A549 (cell line): Measurements from ENCODE around the gene DMGDH. TPM values are rescaled to one million over a fixed set of nuclear protein-coding genes. Genes with fewer than 3 reads are reported as not detected.
A peak's percentile ranks its signal among the peaks of the same experiment; 100 is the strongest.

Source experiments
- ATAC-seq, 2 experiments: fragments of 200-7000 bp in 1 of 2; fragments of >200 bp in 1 of 2; cut with Nextera tagmentation in 1 of 2; cut with Tn5 transposase in 1 of 2; 3 replicates each; pipeline versions ENCODE4 v1.8.0 to v1.9.1; 2018 to 2020; ENCODE audit warnings: mild to moderate bottlenecking in 1 of 2, moderate library complexity in 1 of 2
- CTCF ChIA-PET: fragments of 300-600 bp; sonication (Branson Sonifier 250); formaldehyde crosslinking; extraction: SDS; loops from one replicate; lab custom pipeline; 2021; ENCODE audit warnings: antibody characterized with exemption, inconsistent platforms; lab: Yijun Ruan, JAX
- POLR2A ChIA-PET: fragments of 350-600 bp; formaldehyde crosslinking; extraction: SDS; loops from one replicate; lab custom pipeline; 2021; ENCODE audit warnings: antibody characterized with exemption, inconsistent platforms; lab: Yijun Ruan, JAX
- DNase-seq, 2 experiments: peaks; one replicate each; pipeline versions ENCODE4 v3.0.0 to v3.0.0-alpha.2; 2011 to 2016; ENCODE audit warnings: low read depth in 1 of 2, low spot score in 1 of 2
- FAIRE-seq: peaks from 2 replicates; lab custom pipeline; 2011; peaks lifted over from hg19 to GRCh38; lab: Jason Lieb, UNC
- H3K27ac ChIP-seq, 2 experiments: fragments of >200 bp; sonication (Bioruptor Twin); formaldehyde crosslinking; 3 replicates each; pipeline ENCODE4 v1.5.1; 2016 to 2017
- H3K4me1 ChIP-seq: fragments of >200 bp; sonication (Bioruptor Twin); formaldehyde crosslinking; 3 replicates; pipeline ENCODE4 v1.6.1; 2016
- H3K4me2 ChIP-seq: fragments of >200 bp; sonication (Bioruptor Twin); formaldehyde crosslinking; 3 replicates; pipeline ENCODE4 v1.6.1; 2016
- H3K4me3 ChIP-seq: fragments of >200 bp; sonication (Bioruptor Twin); formaldehyde crosslinking; 3 replicates; pipeline ENCODE4 v1.5.1; 2016
- H3K9me3 ChIP-seq: fragments of >200 bp; sonication (Bioruptor Twin); formaldehyde crosslinking; 3 replicates; pipeline ENCODE4 v1.6.1; 2016
- CBX2 ChIP-seq: fragments of 200-600 bp; sonication (generic); IDR thresholded peaks from 2 replicates; pipeline ENCODE4 v1.6.1; 2016; ENCODE audit warnings: low read depth, mild to moderate bottlenecking, borderline replicate concordance
- CBX8 ChIP-seq: fragments of 200-600 bp; sonication (generic); IDR thresholded peaks from 2 replicates; pipeline ENCODE4 v1.6.1; 2016
- CEBPB ChIP-seq, 2 experiments: fragments of >200 bp in 1 of 2; sonication (Bioruptor Twin) in 1 of 2; formaldehyde crosslinking in 1 of 2; IDR thresholded peaks; 2 replicates each; pipeline ENCODE4 v1.6.1; 2012 to 2016
- EHF ChIP-seq: fragments of 250-450 bp; sonication (Bioruptor Pico); IDR thresholded peaks from 2 replicates; pipeline ENCODE4 v1.5.0; 2020; ENCODE audit warnings: mild to moderate bottlenecking
- EP300 ChIP-seq, 2 experiments: fragments of >200 bp; sonication (Bioruptor Twin); formaldehyde crosslinking; IDR thresholded peaks; 2 replicates in 1 of 2; 3 replicates in 1 of 2; pipeline ENCODE4 v1.6.1; 2016 to 2017
- FOSL2 ChIP-seq, 2 experiments: fragments of 450-650 bp in 1 of 2; fragments of >200 bp in 1 of 2; sonication (Bioruptor Twin) in 1 of 2; formaldehyde crosslinking; IDR thresholded peaks; 2 replicates each; pipeline versions ENCODE4 v1.5.0 to v1.6.1; 2016 to 2020; ENCODE audit warnings: mild to moderate bottlenecking in 1 of 2, moderate library complexity in 1 of 2
- MAFK ChIP-seq: fragments of 450-650 bp; IDR thresholded peaks from 2 replicates; pipeline ENCODE4 v1.6.1; 2014; ENCODE audit not compliant: partially characterized antibody
- NFE2L2 ChIP-seq: fragments of 150-350 bp; conservative IDR thresholded peaks from 2 replicates; pipeline ENCODE4 v1.6.1; 2014; ENCODE audit warnings: low read length
- POLR2A ChIP-seq: IDR thresholded peaks from 2 replicates; pipeline ENCODE4 v1.6.1; 2012; ENCODE audit warnings: mild to moderate bottlenecking, low read length
- RAD21 ChIP-seq, 2 experiments: fragments of >200 bp in 1 of 2; sonication (Bioruptor Twin) in 1 of 2; formaldehyde crosslinking in 1 of 2; IDR thresholded peaks in 1 of 2; conservative IDR thresholded peaks in 1 of 2; 2 replicates in 1 of 2; 3 replicates in 1 of 2; pipeline ENCODE4 v1.6.1; 2012 to 2018; ENCODE audit warnings: inconsistent platforms in 1 of 2
- RNF2 ChIP-seq: fragments of 200-600 bp; sonication (generic); IDR thresholded peaks from 2 replicates; pipeline ENCODE4 v1.6.1; 2016; ENCODE audit warnings: low read depth, mild to moderate bottlenecking, antibody characterized with exemption, moderate library complexity, borderline replicate concordance
- SMC3 ChIP-seq: fragments of >200 bp; sonication (Bioruptor Twin); formaldehyde crosslinking; IDR thresholded peaks from 3 replicates; pipeline ENCODE4 v1.6.1; 2018; ENCODE audit warnings: inconsistent platforms
- SREBF2 ChIP-seq: fragments of 450-650 bp; IDR thresholded peaks from 2 replicates; pipeline ENCODE4 v1.6.1; 2014; ENCODE audit warnings: mild to moderate bottlenecking, moderate library complexity
- WGBS: methylation state at CpG from one replicate; pipeline ENCODE4 v1.1.6; 2017; ENCODE audit errors: missing lambda C conversion rate; 5-methylcytosine and 5-hydroxymethylcytosine counted together
- polyA plus RNA-seq, 4 experiments: library from polyadenylated mRNA; depleted of rRNA in 3 of 4; stranded (reverse); fragments of >200 nt; fragmentation: RNase III in 1 of 4; extraction: RNeasy Plus Mini Kit Qiagen cat#74134 plus additional on column Dnase treatment in 1 of 4; gene quantifications; 2 replicates in 3 of 4; 3 replicates in 1 of 4; pipeline ENCODE4 v1.2.3, GENCODE V29; 2011 to 2017
- TF ChIP-seq, protein P1 (sequence below): fragments of >200 bp; sonication (Bioruptor Twin); formaldehyde crosslinking; IDR thresholded peaks from 3 replicates; pipeline ENCODE4 v1.5.1; 2016
- TF ChIP-seq, protein P2 (sequence below): fragments of >200 bp; sonication (Bioruptor Twin); formaldehyde crosslinking; IDR thresholded peaks from 2 replicates; pipeline ENCODE4 v1.6.1; 2016
- TF ChIP-seq, protein P3 (sequence below): fragments of 150-350 bp; IDR thresholded peaks from 2 replicates; pipeline ENCODE4 v1.6.1; 2014; ENCODE audit warnings: low read depth, mild to moderate bottlenecking, low read length
- TF ChIP-seq, protein P4 (sequence below): fragments of >200 bp; sonication (Bioruptor Twin); formaldehyde crosslinking; IDR thresholded peaks from 3 replicates; pipeline ENCODE4 v1.6.1; 2016
- TF ChIP-seq, protein P5 (sequence below): fragments of 250-450 bp; sonication (Bioruptor Pico); IDR thresholded peaks from 2 replicates; pipeline ENCODE4 v1.5.0; 2020; ENCODE audit warnings: low read depth, mild to moderate bottlenecking, moderate library complexity

Gene DMGDH
- polyA plus RNA-seq, 2 of the 4 experiments (the other 2 are of a cell fraction), result 2.2 TPM; not detected in 1

DNA sequence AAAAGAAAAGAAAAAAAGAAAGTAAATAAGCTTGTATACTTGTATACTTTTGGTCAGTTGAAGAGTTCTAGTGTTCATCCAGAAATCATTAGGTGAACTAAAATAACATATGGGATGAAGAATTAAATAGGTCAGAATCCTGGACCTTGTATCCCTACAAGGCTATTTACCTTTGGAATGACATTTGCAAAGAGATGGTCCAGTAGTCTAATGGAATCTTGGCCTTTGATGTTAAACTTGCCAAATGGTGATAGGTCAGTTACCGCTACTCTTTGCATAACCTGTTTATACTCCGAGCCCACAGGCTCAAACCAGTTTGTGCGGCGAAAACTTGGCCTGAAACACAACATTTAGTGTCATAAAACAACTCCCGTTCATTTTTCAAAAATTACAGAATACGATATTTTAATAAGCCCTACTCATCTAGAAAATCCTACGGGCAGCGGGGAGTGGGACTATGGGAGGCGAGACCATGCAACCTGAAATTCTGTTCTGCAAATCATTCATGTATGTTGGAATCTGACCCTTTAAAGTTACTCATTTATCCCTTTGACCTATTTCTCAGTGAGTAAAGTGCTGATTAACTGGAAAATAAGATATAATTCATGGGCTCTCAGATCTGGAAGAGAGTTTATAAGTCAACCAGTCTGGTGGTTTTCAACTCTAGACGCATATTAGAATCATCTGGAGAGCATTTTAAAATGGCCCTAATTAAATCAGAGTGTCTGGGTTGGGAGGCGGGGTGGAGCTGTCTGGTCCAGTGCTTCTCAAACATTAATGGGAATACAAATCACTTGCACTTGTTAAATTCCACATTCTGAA is 38.6 kb downstream of the DMGDH start (continued):
- TF ChIP-seq CEBPB (IDR thresholded peaks at IDR 0.05) (no peak), RNF2 (no peak)

DNA sequence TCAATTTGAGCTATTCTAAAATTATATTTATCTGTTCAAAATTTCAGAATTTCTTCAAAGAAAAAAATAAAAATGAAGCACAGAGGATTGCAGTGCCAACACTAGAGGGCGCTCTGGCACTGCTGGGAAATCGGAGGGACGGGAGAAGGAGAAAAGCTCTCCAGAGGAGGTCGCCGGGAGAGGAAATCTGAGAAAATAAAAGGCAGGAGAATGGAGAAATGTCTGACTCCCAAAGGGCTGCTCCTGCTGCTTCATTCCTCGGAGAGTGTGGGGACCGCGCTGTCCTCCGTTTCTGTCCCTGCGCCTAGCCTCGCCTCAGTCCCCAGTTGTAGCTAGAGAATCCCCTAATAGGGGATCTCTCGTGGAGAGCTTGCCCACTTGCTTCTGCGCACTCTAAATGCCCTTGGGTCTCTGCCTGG is 44.4 kb downstream of the DMGDH start:
- ATAC-seq, result peak; percentile 37 to 82; a peak in 5 of 6 replicates
- TF ChIP-seq EHF (CRISPR knock-in tag) (no peak), CEBPB (IDR thresholded peaks at IDR 0.05) (no peak), SMC3 (peak; percentile 96), FOSL2 (IDR thresholded peaks at IDR 0.05) (no peak), FOSL2 (CRISPR knock-in tag; IDR thresholded peaks at IDR 0.05) (no peak), RAD21 (conservative IDR thresholded peaks at IDR 0.05 in 1 of 2, IDR thresholded peaks at IDR 0.05 in 1 of 2) (peak; percentile 94), POLR2A (no peak)
- TF ChIP-seq, protein P1, sequence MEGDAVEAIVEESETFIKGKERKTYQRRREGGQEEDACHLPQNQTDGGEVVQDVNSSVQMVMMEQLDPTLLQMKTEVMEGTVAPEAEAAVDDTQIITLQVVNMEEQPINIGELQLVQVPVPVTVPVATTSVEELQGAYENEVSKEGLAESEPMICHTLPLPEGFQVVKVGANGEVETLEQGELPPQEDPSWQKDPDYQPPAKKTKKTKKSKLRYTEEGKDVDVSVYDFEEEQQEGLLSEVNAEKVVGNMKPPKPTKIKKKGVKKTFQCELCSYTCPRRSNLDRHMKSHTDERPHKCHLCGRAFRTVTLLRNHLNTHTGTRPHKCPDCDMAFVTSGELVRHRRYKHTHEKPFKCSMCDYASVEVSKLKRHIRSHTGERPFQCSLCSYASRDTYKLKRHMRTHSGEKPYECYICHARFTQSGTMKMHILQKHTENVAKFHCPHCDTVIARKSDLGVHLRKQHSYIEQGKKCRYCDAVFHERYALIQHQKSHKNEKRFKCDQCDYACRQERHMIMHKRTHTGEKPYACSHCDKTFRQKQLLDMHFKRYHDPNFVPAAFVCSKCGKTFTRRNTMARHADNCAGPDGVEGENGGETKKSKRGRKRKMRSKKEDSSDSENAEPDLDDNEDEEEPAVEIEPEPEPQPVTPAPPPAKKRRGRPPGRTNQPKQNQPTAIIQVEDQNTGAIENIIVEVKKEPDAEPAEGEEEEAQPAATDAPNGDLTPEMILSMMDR, result peak; percentile 99
- DNase-seq, result peak; percentile 41 to 61
- no peak for FAIRE-seq
- POLR2A ChIA-PET, result interaction anchor here (0.6 to 1.6 kb wide), 3 partner anchors 108 to 489 kb away, joined by 4 to 10 read pairs (median 6); partner anchors contain the start of gene HOMER1
- peak overlapping the region; percentile 90 for H3K4me2 ChIP-seq
- no peaks in the 10 kb centered on the region for H3K9me3 ChIP-seq
- CTCF ChIA-PET, result interaction anchor here (0.6 to 10.6 kb wide), 114 partner anchors 9 to 1282 kb away, joined by 3 to 354 read pairs (median 4); partner anchors contain the start of genes ARSB, BHMT2 and HOMER1
- 17% methylated on average over 13 of the region's 13 CpGs for WGBS
- peak overlapping the region; percentile 32 for H3K4me3 ChIP-seq
- peak overlapping the region; percentile 12 to 45; a peak in 1 of 6 replicates for H3K27ac ChIP-seq
- H3K4me1 ChIP-seq, result peaks cover 15% of the 10 kb centered on the region; the same call in 2 of the 3 replicates

DNA sequence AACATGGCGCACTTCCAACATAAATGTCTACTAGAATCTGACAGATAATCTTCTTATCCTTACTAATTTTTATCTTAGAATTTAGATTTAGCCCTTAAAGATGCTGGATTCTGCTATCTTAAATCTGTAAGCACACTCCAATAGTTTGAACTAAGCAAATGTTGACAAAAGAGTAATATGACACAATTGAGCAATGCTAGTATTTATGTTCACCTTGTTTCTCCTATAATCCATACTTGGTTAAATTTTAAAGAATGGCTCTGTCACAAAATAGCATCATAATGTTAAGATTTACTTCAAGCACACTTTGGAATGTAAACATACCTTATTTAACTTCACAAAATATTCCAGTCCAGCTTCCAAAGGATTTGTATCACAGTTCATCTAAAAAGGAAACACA is 45.5 kb downstream of the DMGDH start:
- POLR2A ChIA-PET, result interaction anchor here (1.6 kb wide), 1 partner anchor 109 kb away, joined by 10 read pairs; no protein-coding TSS in a partner anchor

DNA sequence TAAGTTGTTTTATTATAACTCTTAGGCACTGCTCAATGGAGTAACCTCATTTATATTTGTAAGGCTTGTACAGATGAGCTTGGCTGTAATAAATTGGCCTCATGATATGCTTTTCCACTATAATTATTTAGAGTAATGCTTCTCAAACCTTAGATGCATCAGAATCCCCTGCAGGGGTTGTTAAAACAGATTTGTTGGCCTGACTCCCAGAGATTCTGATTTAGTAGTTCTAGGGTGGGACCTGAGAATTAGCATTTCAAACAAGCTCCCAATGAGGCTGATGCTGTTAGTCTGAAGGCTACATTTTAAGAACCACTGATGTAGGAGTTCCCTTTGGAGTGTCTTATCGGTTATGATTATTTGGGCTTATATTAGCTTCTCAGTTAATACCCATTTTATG is 46.1 kb downstream of the DMGDH start:
- no peak overlapping the region for H3K4me3 ChIP-seq
- no peak overlapping the region for H3K4me2 ChIP-seq
- H3K9me3 ChIP-seq, result no peaks in the 10 kb centered on the region
- 38% methylated on average over 1 of the region's 1 CpG for WGBS
- ATAC-seq (no peak), FAIRE-seq (no peak), DNase-seq (no peak)
- POLR2A ChIA-PET, result no interaction called here
- TF ChIP-seq, protein P2, sequence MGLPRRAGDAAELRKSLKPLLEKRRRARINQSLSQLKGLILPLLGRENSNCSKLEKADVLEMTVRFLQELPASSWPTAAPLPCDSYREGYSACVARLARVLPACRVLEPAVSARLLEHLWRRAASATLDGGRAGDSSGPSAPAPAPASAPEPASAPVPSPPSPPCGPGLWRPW, result no peak
- TF ChIP-seq NFE2L2 (no peak), CBX2 (no peak), SREBF2 (no peak), RAD21 (conservative IDR thresholded peaks at IDR 0.05 in 1 of 2, IDR thresholded peaks at IDR 0.05 in 1 of 2) (no peak)
- TF ChIP-seq, protein P3, sequence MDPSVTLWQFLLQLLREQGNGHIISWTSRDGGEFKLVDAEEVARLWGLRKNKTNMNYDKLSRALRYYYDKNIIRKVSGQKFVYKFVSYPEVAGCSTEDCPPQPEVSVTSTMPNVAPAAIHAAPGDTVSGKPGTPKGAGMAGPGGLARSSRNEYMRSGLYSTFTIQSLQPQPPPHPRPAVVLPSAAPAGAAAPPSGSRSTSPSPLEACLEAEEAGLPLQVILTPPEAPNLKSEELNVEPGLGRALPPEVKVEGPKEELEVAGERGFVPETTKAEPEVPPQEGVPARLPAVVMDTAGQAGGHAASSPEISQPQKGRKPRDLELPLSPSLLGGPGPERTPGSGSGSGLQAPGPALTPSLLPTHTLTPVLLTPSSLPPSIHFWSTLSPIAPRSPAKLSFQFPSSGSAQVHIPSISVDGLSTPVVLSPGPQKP, result no peak
- TF ChIP-seq, protein P4, sequence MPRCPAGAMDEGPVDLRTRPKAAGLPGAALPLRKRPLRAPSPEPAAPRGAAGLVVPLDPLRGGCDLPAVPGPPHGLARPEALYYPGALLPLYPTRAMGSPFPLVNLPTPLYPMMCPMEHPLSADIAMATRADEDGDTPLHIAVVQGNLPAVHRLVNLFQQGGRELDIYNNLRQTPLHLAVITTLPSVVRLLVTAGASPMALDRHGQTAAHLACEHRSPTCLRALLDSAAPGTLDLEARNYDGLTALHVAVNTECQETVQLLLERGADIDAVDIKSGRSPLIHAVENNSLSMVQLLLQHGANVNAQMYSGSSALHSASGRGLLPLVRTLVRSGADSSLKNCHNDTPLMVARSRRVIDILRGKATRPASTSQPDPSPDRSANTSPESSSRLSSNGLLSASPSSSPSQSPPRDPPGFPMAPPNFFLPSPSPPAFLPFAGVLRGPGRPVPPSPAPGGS, result no peak
- TF ChIP-seq, protein P5, sequence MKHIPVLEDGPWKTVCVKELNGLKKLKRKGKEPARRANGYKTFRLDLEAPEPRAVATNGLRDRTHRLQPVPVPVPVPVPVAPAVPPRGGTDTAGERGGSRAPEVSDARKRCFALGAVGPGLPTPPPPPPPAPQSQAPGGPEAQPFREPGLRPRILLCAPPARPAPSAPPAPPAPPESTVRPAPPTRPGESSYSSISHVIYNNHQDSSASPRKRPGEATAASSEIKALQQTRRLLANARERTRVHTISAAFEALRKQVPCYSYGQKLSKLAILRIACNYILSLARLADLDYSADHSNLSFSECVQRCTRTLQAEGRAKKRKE (CRISPR knock-in tag), result no peak
- H3K27ac ChIP-seq, result no peak overlapping the region
- H3K4me1 ChIP-seq, result peaks cover 15% of the 10 kb centered on the region; the same call in 2 of the 3 replicates
- CTCF ChIA-PET, result interaction anchor here (0.9 to 10.6 kb wide), 17 partner anchors 14 to 1060 kb away, joined by 3 to 354 read pairs (median 5); no protein-coding TSS in a partner anchor

More for the DNA sequence above, 45.5 kb downstream of the DMGDH start:
- ATAC-seq (no peak), DNase-seq (no peak), FAIRE-seq (peak; percentile 54)
- H3K4me2 ChIP-seq, result no peak overlapping the region; the same call in 2 of the 3 replicates
- TF ChIP-seq MAFK (no peak), CBX8 (no peak), EP300 (IDR thresholded peaks at IDR 0.05) (no peak), EHF (CRISPR knock-in tag) (no peak)
- TF ChIP-seq, protein P1, result no peak
- H3K9me3 ChIP-seq, result no peaks in the 10 kb centered on the region
- peaks cover 15% of the 10 kb centered on the region; the same call in 2 of the 3 replicates for H3K4me1 ChIP-seq
- WGBS, result 93% methylated on average over 1 of the region's 1 CpG
- no peak overlapping the region for H3K27ac ChIP-seq
- no peak overlapping the region for H3K4me3 ChIP-seq
- CTCF ChIA-PET, result interaction anchor here (0.6 to 10.6 kb wide), 36 partner anchors 8 to 1061 kb away, joined by 3 to 354 read pairs (median 5); partner anchors contain the start of gene BHMT2
